G401 (cell line): ENCODE data around the gene CDKN2A. TPM values are rescaled to one million over a fixed set of nuclear protein-coding genes. Genes with fewer than 3 reads are reported as not detected.

Experiments used
- DNase-seq: peaks from one replicate; pipeline ENCODE4 v3.0.0-alpha.2; 2015; ENCODE audit warnings: low spot score
- in situ Hi-C: cut with HindIII; loops from 2 replicates; pipeline ENCODE4 v1.10.0; 2016; ENCODE audit warnings: low sequenced_read_pairs, mixed read lengths
- total RNA-seq: library from RNA; depleted of rRNA; stranded (reverse); fragments of >200 nt; shearing (Covaris generic); gene quantifications from 2 replicates; pipeline ENCODE4 v1.2.3, GENCODE V29; 2014

The CDKN2A gene
- total RNA-seq, 1 experiment from 2014 or later = 8.4 TPM

DNA sequence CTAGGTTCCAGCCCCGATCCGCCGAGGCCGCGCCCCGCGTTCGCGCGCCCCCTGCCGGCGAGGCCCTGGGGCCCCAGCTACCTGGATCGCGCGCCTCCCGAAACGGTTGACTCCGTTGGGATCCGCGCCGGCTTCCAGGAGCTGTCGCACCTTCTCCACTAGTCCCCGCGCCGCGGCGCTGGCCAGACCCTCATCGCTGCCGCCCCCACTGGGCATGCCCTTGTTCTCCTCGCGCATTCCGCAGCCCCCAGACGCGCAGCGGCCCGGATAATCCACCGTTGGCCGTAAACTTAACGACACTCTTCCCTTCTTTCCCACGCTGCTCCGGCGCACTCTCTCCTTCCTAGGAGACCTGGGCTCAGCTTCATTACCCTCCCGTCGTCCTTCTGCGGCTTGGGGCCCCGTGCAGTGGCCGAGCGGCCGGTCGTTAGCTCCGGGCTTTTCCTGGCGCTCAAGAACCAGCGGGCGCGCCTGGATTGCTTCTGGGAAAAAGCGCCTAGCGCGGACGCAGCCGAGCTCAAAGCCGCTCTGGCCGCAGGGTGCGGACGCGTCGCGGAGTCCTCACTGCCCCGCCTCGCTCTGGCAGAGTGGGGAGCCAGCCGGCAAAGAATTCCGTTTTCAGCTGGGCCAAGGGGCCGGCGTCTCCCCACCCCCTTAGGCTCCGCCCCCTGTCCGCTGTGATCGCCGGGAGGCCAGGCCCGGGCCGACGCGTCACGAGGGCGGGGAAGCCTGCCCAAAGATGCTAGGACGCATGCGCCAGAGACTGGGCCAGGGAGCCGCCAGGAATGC, 14.7 kb upstream of the CDKN2A start, which contains the start of gene CDKN2B:
CDKN2B (minus strand) TSS at position 589 of the 789 bp plus-strand sequence; CDS start at position 237, 352 bp downstream.
- in situ Hi-C loops = no loop called here

DNA sequence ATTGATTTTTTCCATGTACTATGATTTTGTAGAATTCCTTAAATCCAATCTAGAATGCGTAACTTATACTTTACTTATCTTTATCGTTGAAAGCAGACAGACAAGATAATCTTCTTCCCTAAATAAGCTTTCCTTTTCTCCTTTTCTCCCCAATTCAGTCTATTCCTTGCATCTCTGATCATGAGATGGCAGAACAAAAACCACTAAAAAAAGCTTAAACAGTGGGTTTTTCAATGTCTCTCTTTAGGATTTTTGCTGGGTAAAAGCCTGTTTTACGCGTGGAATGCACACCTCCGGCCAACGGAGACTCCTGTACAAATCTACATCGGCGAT, 14.2 kb upstream of the CDKN2A start:
- in situ Hi-C loops = no loop called here
- no peak for DNase-seq

More for the DNA sequence above, 14.7 kb upstream of the CDKN2A start, which contains the start of gene CDKN2B:
- peak; percentile 58 for DNase-seq

DNA sequence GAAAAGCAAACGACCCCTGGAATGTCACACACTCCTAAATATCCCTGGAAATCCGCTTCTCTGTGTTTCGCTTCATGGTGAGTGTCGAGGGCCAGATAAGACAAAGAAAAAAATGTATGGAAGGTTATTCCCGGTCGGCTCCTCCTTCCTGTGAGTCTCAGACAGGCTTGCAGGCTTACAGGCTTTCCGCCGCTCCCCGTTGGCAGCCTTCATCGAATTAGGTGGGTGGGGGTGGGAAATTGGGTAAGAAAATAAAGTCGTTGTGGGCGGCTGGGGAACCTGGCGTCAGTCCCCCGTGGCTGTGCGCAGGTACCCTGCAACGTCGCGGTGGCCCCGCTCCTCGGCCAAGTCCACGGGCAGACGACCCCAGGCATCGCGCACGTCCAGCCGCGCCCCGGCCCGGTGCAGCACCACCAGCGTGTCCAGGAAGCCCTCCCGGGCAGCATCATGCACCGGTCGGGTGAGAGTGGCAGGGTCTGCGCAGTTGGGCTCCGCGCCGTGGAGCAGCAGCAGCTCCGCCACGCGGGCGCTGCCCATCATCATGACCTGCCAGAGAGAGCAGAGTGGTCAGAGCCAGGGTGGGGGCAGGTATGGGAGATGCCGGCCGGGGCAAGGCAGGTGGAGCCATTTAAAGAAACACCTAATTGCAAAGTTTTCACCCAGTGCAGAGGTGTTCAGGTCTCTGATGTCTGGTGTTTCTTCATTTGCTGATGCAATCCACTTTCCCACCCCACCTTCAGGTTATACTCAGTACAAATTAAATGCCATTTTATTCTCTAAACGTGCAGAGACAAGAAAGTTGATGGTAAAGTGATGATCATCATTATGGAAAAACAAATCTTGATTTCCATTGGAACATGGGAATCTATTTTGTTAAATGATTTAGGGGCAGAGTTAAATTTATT, 11.8 kb upstream of the CDKN2A start:
- DNase-seq = no peak
- in situ Hi-C loops = no loop called here

DNA sequence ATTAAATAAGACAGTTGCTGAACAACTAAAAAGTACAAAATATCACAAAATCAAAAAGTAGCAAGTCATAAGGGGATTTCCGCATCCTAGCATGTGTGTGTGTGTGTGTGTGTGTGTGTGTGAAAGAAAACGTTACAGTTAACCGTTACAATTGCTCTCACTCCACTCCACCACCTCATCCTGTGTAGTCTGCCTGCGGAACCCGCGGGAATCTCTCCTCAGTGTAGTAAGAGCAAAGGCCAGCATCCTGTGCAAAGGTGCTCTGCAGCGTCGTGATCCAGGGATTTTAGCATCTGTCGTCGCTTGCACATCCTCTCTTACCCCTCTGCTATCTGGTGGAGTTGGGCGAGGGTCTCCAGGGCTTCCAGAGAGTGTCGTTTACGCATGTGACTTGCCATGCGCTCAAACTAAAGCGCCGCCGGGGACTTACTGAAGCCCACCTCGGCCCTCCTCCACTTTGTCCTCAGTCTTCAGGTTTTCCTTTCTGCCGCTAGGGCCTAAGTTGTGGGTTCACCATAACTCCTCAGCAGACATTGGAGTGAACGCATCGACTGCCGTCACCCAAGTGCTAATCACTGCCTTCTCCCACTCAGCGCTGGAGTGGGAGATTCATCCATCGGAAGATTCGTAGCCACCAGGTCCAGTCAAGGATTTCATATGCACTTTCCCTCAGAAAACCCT, 11.0 kb upstream of the CDKN2A start:
- no peak for DNase-seq
- in situ Hi-C loops = no loop called here

DNA sequence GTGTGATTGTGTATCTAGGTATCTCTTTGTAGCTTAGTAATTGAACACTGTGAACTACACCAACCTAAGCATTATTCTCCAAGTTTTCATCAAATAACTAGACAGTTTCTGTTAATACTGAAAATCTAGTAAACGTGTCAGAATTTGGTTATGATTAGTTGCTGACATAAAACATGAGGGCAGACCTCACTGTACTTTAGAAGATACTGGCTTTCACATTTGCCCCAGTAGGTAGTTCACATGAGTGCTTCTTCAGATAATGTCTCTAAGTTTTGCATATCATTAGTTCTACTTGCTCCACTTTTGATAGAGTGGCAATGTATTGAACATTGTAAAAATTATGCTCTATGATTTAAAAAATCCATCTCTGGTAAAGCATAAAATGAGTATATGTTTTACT, 7.8 kb upstream of the CDKN2A start:
- DNase-seq = no peak
- in situ Hi-C loops = no loop called here

DNA sequence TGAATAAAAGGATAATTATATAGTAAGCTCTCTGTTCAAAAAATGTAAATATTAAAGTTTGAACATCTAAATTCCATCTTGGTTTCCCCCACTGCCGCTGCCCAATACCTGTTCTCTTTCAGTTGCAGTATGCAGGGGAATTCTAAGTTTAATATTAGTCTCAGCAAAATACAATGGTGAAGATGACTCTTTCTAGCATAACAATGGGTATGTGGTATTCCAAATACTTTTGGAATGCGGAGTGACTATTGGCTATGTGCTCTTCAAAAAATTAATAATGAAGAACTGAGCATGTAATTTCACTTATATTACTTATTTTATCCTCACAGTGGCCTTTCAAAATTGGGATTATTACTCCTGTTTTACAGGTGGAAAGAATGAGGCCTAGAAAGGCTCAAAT, 3.8 kb upstream of the CDKN2A start:
- DNase-seq = no peak
- in situ Hi-C loops = no loop called here

DNA sequence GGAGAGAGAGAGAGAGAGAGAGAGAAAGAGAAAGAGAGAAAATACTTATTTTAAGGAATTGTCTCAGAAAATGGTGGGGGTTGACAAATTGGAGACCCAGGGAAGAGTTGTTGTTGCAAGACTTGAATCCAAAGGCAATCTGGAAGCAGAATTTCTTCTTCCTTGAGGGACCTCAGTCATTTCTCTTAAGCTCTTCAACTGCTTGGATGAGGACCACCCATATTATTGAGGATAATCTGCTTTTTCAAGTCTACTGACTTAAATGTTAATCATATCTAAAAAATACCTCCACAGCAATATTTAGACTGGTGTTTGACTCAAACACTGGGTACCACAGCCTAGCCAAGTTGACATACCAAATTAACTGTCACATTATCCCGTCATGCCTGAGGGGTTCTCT, 3.3 kb upstream of the CDKN2A start:
- in situ Hi-C loops = no loop called here
- no peak for DNase-seq

DNA sequence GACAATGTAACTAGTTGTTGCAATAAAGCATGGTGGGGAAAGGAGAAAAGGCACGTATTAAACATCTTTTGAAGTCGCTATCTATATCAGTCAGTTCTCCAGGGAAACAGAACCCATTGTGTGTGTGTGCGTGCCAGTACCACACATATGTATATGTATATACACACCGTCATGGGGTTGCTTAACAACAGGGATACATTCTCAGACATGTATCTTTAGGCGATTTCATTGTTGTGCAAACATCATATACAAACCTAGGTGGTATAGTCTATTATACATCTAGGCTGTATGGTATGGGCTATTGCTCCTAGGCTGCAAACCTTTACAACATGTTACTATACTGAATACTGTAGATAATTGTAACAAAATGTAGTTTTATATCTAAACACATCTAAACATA, 2.7 kb upstream of the CDKN2A start:
- in situ Hi-C loops = no loop called here
- no peak for DNase-seq

DNA sequence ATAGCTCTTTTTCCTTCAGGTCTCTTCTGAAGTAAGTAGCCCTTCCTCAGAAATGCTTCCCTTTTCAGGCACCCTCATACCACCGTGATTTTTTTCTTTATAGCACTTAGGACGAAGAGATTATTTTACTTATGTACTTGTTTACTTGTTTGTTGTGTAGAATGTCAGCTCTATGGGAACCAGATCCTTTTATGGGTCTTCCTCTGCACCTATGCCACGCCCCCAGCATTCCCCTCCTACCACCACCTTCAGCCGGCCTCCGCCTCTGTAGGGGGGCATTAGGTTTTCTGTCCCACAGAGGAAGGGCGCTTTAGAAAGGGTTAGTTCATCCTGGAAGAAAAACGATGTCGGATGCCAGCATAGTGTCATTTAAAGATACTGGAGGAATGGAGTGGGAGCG, 2.2 kb upstream of the CDKN2A start:
- in situ Hi-C loops = no loop called here
- no peak for DNase-seq

DNA sequence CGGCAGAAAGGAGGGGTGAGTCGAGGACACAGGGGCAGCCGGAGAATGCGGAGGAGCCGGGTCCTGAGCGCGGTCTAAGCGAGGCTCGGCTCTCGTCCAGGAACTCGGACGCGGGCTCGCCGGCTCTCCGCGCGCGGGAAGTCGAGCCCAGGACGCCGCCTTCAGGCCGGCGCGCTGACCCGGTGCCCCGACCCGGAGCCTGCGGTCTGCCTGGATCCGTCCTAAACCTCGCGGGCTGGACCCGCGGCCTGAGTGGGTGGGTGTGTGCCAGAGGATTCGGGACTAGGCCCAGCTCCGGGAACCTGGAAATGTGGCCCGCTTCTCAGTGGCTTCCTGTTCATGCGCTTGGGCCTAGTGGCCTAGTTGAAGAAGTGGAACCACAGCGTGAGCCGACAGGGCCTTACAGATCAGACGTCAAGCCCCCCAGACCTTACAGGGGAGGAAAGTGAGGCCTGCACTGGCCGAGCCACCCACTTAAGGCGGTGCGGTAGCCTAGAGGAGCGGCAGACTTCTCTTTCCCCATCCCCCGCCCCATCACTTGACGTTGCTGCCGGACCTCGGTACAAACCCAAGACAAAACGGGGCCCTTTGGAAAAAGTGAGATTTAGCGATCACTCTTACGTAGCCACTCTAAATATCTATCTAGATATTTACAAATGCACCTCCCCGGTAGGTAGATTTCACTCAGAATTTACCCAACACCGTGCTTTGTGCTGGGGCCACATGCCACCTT, 1.6 kb upstream of the CDKN2A start:
- in situ Hi-C loops = no loop called here
- DNase-seq = no peak

DNA sequence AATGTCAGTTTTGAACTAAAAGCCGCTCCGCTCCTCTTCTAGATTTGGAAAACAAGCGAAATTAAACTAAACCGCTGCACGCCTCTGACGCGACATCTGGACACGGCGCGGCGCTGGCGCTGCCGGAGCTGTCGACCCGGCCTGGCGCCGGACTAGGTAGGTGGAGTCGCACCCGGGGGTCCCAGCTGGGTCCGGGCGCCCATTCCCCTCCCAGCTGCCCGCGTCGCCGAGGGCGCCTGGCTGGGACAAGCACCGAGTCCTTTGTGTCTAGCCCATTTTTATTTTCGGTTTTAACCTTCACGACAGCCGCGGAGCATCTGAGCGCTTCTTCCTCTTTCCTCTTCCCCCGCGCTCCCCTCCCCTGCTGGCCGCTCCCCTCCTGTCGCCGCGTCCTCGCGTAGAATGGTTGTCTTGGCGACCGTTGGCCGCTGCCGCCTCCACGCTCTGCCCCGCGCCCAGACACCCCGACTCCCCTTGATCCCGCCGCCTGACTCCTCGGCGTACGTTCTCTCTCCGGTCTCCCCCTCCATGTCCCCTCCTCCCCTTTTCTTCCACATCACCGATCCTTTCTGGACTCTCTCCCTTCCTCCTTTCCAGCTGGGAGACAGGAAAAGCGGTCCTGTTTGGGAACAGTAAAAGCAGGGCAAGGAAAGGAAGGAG, 944 bp upstream of the CDKN2A start:
- no peak for DNase-seq
- in situ Hi-C loops = no loop called here

DNA sequence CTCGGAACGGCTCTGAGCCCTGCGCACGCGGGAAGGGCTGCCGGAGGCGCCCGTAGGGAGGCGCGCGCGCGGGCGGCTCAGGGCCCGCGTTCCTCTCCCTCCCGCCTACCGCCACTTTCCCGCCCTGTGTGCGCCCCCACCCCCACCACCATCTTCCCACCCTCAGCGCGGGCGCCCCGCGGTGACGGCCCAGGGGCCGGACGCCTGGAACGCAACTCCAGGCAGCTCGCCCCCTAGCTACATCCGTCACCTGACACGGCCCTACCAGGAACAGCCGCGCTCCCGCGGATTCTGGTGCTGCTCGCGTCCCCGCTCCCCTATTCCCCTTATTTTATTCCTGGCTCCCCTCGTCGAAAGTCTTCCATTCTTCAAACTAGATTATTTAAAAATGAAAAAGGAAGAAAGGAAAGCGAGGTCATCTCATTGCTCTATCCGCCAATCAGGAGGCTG, 389 bp upstream of the CDKN2A start, which contains the start of gene CDKN2B-AS1:
CDKN2B-AS1 (plus strand) TSS at position 236 of the 450 bp plus-strand sequence.
- in situ Hi-C loops = no loop called here
- no peak for DNase-seq

DNA sequence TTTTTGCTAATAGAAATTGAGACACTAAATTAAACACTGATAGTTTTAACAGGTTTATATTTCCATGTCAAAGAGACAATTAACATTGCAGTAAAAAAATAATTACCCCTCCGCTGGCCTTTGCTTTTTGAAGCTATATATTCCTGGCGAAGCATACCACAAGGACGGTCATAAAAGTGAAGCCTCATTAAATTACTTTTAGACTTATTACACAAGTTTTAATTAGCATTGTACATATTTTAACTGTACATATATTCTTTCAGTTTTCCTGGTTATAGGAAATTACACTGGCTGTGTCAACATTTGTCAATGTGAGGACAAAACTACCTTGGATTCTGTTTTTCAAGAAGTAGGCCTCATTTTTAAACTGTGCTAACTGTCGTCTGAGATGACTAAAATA, 1.2 kb downstream of the CDKN2A start:
- in situ Hi-C loops = no loop called here

DNA sequence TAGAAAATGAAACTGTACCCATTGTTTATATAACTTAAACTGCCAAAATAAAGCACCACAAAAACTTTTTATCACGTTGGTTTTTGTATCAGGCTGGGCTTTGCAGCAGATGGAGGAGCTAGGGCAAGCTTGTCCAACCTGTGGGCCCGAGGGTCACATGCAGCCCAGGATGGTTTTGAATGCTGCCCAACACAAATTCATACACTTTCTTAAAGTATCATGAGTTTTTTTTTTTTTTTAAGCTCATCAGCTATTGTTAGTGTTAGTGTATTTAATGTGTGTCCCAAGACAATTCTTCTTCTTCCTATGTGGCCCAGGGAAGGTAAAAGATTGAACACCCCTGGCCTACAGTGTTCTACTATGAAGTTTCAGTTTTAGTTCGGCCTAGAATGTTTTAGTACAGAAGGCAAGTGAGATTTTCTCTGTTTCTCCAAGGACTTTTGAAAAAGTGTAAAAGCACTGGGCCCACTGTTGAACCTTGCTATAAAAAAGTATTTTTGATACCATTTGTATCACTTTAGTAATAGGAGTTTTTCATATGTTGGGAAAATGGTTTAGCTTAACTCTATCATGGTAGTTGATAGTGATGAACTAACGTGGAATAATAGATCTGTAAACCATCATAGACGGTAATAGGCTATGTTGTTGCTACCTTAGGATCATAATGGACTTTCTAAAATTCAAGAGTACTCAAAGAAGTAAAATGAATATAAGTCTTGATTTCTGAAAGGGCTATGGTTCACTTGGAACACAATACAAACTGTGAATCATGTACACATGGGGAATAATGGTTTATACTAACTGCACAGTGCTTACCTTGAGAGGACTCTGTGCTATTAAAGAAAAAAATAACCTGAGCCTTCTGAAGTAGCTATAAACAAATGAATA, 2.9 kb downstream of the CDKN2A start:
- DNase-seq = no peak
- in situ Hi-C loops = no loop called here

More for the DNA sequence above, 1.2 kb downstream of the CDKN2A start:
- no peak for DNase-seq

DNA sequence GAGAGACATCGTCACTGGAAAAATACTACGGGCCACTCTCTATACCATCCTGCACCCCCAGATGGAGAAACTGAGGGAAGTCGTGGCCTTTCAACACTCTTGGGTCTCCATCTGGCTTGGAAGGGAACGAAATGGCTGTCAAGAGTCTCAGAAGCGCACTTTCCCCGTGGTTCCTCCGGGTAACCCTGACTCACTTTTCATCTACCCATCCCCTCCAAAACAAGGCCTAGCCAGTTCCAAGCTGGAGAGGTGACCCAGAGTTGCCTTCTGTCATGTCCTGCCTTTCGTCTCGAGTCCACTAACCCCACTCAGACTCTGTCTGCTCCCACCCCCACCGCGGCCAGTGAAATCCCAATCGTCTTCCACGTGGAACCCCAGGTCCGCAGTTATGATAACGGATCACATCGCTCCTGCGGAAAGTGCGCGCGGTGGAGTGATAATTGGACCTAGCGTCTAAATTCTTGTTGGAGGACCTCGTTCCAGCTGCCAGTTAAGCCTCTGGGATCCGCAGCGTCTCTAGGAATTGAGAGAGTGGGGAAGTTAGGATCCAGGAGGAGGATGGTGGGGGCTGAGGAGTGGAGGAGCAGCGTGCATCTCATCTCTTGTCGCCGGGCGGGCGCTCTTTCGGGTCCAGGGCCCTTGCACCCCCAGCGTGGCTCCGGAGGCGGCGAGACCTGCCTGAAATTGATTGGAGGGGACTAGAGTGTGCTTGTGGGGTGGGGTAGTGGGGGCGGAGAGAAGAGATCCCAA, 4.6 kb downstream of the CDKN2A start:
- in situ Hi-C loops = no loop called here
- DNase-seq = no peak

DNA sequence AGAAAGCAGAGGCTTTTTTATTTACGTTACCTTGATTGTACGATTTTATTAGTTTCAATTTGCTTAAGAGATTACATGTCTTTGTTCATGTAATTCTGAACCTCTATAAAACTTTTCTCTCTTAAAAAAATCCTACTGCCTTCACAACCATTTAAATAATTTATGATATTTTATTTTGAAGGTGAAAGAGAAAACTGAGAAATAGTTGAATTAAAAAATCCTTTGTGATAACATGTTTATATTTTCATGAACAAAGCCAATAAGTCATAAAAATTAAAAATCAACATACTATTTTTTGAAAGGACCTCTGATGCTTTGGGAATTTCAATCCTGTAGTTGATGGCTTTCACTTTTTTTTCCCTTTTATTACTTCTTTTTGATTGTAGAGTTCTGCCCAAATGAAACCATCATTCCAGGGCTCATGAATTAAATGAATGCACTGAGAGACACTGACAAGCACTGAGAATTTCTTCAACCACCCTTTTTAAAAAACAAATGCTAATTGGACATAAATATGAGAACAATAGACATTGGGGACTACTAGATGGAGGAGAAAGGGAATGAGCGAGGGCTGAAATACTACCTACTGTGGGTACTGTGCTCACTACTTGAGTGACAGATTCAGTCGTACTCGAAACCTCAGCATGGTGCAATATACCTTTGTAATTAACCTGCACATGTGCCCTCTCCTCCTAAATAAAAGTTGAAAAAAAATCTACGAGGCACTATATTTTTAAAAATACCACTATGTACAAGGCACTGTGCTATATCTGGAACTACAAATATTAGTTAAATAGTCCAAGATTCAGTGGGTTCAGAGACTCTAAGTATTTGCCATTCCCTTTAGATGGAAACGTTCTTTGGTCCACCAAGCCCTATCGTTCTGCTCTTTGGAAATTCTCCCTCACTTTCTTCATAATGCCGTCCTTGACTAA, 5.9 kb downstream of the CDKN2A start:
- DNase-seq = no peak
- in situ Hi-C loops = no loop called here
